Activated CD4-positive, alpha-beta T cell treated with anti-CD3 and anti-CD28 coated beads for 1 hour (primary cell): Measurements from ENCODE around the gene MFAP4.

Experiments
- DNase-seq: peaks from one replicate; pipeline ENCODE4 v3.0.0-alpha.2; 2020

MFAP4 gene

DNA sequence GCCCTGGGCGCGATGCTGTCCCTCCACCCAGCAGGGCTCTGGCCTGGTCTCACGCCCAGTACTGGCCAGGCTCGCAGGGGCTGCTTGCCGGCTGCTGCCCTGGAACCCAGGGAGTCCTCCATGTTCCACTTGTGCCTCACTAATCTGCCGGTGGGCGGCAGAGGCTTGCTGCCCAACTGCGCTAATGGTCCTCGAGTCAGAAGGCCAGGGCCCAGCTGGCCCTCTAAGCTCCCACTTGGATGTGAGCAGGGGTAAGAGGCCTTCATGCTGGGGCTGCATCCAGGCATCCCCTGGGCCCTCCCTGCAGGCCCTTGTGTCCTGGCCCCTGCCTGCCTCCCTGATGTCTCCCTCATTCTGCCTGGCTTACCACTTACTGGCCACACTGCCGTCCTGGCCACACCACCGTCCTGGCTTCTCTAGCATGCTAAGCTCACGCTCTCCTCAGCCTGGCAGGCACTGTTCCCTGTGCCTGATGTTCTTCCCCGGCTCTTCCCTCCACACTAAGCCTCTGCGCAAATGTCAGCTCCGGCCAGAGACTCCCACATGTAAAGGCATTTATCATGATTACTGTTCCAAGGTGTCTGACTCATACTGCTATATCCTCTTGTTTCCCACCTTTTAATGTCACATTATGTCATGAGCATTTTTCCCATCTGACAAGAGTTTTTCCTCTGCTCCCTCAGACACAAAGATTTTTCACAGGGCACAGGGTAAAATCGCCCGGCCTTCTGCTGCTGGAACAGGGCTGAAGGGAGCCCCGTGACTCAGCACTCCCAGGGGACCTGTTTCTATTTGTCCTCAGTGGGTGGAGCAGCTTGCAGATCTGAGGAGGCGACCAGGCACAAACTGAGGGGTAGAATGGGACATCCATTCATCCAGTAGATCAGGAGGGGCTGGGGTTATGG, 40.4 kb downstream of the MFAP4 start:
- no peak for DNase-seq

DNA sequence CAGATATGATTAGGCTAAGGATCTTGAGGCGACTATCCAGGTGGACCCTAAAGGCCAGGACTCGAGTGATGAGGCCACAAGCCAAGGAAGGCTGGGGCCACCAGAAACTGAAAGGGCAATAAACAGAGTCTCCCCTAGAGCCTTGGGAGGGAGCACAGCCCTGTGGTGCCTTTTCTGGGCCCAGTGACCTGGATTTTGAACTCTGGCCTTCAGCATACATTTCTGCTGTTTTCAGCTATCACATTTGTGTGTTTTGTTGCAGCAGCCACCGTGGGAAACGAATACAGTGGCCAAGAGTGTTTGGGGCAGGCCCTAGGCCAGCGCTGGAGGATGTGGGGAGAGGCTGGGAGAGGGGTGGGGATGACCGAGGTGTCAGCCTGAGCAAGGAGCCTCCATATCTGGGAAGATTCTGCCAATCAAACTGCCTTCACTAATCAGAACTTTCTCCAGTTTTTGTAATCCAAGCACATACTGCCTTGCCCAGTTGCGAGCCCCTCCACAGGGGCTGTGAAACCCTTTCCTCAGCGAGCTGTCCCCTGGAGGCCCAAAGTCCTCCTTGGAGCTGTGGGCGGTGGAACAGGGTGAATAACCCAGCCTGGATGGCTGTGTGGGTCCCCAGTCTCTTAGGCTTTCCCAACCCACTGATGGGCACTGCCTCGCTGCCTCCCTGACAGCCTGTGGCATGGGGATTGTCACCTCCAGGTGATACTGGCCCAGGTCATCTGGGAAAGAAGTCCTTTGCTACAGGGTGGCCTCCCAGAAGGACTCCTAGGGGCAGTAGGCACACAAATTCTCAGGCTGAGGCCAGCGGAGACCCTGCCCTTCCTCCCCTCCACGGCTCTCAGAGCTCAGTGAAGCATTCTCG, 41.3 kb downstream of the MFAP4 start:
- no peak for DNase-seq

GRCh38 chr17:19345067-19345460, 41.9 kb downstream of the MFAP4 start:
- DNase-seq = no peak

- DNase-seq = no peak
These were observed 42.5 kb downstream of the MFAP4 start for GRCh38 chr17:19344311-19345066.

DNA sequence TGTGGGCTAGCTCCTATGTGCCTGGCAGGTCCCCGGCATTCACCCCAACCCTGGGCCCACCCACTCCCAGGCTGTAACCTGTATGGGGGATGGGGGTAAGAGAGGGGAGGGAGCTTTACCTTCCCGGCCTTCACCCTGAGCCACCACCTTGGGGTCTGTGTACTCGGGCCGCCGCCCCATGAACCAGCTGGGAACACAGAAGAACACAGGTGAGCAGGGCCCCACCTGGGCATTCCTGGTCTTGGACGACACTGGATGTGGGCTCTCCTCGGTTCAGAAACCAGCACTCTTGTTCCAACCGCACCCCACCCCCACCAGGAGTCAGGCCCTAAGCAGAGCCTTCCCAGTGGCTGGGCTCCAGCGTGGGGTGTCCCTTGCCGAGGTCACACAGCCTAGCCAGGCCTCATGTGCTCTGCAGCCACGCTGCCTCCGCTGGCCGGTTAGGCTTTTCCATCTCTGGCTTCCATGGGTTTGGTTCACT, 43.3 kb downstream of the MFAP4 start:
- DNase-seq = no peak

DNA sequence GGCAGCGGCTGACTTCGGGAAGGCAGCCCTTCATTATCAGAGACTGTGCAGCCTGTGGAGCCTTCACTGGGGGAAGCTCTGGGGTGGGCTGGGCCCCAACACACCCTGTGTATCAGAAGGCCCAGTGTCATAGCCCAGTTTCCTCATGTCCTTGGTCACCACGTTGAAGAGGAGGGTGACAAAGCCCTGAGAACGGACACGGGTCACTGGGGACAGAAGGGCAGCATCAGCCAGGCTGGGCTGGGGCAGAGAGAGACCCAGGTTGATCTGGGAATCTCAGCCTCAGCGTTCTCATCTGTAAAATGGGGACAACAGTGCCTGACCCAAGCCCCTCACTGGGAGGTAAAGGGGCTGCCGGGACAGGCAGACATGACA, 43.7 kb downstream of the MFAP4 start:
- no peak for DNase-seq

DNA sequence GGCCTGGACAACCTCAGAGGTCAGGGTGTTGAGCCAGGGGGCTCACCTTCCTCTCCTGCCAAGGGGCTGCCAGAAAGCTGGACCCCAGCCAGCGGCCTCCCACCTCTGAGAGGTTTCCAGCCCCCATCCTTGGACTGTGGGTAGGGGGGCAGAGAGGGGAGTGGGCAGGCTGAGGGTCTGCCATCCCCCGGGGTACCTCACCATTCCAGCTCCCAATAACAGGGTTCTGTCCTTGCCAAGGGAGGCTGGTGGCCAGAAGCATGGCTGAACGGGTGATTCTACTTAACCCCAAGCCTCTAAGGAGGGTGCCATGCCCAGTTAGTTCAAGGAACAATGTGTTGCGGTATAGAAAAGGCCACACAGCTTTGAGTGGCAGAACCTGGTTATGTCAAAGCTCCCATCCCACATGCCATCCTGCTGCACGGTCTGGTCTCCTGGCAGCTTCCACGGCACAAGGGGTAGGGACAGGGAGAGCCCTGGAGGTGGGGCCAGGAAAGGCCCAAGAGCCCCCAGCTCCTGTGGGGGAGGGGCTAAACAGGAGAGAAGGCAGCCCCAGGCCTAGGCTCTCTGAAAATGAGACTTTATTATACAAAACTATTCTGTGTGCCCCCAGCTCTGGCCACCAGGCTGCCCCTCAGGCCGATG, 44.3 kb downstream of the MFAP4 start:
- no peak for DNase-seq

GRCh38 chr17:19341641-19342610, 45.1 kb downstream of the MFAP4 start:
- no peak for DNase-seq

DNA sequence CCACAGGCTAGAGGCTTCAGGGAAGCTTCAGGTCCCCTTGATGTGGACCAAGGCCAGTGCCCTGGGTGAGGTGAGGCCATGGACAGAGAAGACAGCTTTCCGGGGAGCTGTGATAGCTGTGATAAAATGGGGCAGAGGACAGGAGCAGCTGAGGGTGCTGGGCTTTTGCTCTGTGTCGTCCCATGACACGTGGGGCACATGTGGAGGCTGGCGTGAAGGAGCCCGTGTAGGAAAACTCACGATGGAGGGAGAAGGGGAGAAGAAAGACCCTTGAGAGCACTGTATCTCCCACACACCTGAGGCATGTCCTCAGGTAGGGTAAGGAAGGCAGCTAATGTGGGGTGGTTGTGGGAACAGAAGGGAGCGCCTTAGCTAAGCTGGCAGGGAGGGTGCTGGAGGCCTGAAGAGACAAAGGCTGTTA, 45.8 kb downstream of the MFAP4 start:
- DNase-seq = no peak

DNA sequence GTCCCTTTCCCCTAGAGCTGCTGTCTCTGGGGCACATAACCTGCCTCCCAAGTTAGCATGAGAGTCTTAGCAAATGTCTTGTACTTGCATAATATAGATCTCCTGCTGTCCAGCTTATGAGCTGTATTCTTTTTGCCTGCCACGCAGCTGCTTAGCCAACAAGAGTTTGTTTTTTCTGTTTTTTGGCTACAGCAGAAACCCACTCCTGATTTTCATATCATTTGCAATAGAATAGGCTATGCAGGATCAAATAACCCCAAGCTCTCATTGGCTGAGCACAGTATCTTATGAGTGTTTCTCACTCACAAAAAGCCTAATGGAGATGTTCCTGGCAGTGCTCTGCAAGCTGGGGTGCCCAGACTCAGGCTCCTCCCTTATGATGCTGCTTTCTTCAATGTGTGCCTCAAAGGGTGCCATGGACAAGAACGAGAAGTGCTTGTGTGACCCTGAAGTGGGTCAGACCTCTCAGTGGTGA, 47.6 kb downstream of the MFAP4 start:
- DNase-seq = no peak

GRCh38 chr17:19338031-19338990, 48.7 kb downstream of the MFAP4 start:
- DNase-seq = peak; percentile 46

DNA sequence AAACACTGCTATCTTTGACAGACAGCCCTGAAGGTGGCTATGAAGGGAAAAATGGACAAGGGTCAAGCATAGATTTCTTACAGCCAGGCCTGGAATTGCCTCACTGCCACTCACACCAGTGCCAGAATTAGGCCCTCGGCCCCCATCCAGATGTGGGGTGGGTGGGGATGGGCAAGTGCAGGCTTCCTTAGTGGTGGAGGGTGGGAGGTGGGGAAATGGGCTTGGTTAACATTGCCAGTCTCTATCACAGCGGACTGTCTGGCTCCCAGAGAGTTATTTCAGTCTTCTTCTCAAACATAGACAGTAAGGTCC, 49.3 kb downstream of the MFAP4 start:
- no peak for DNase-seq

DNA sequence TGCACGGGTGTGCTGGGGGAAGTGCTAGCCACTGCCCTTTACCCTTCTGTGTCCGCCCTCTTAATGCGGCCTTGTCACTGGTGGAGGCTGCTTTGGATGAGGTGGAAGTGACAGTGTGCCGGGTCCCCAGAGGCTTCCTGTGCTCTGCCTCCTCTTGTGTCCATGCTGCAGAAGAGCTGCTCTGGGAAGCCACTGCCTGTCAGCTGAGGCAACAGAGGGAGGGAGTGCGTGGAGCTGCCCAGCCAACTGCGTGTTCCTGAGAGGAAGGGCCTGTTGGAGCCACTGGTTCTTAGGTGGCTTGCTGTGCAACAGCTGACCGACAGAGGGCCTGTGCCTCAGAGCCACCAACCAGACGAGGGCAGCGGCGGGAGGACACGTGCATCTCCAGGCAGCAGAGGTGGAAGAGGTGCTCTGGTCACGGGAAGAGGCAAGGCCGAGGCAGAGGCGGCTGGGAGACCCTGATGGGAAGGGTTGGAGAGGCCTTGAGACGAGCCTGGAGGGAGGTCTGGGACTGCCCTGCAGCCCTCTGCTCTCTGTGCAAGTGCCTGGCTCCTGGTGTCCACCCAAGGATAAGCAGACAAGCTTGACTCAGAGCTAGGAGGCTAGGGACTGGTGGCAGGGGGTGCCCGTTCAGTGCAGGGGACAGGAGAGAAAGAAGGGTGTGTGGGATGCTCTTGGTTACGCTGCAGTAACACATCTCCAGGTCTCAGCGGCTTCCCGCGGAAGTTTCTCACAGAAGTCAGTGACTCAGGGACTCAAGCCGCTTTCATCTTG, 49.9 kb downstream of the MFAP4 start:
- DNase-seq = no peak

- DNase-seq = no peak
These were observed 50.9 kb downstream of the MFAP4 start for GRCh38 chr17:19335951-19336631.

- DNase-seq = no peak
These were observed 52.7 kb downstream of the MFAP4 start for GRCh38 chr17:19334331-19334730.

DNA sequence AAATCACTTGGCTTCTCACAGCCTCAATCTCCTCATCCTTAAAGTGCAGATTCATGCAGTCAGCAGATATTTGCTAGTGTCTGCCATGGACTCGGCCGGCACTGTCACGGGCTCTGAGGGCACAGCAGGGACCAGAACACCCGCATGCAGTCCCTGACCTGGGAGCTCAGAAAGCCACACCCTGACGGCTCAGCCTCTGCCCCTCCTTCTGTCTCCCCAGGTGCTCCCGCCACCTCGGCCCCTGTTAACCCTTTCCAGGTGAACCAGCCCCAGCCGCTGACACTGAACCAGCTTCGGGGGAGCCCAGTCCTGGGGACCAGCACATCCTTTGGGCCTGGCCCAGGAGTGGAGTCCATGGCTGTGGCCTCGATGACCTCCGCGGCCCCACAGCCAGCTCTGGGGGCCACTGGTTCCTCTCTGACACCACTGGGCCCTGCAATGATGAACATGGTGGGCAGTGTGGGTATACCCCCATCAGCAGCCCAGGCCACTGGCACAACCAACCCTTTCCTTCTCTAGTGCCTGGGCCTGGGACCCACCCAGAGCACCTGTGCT, 53.2 kb downstream of the MFAP4 start:
- no peak for DNase-seq
